GM13977 (cell line): ENCODE results near the gene MAPK8IP3.
A peak's percentile ranks its signal among the peaks of the same experiment; 100 is the strongest.
"Not testable (repeated sequence)": the region's sequence is repeated elsewhere in the genome, so short reads cannot be mapped to it uniquely, and the experiment has no call there.

ENCODE experiments used
- DNase-seq: peaks from one replicate; pipeline ENCODE4 v3.0.0; 2012; ENCODE audit warnings: low spot score
- CTCF ChIP-seq: IDR thresholded peaks from 2 replicates; pipeline ENCODE4 v1.5.1; 2012; ENCODE audit warnings: mild to moderate bottlenecking, control low read depth; ENCODE audit not compliant: insufficient read depth; ENCODE audit errors: extremely low read depth, missing control alignments
- in situ Hi-C: fragments of 300-500 bp; cut with MboI; formaldehyde crosslinking; loops from one replicate; pipeline ENCODE4 v1.12.0; 2022; ENCODE audit warnings: low sequenced_read_pairs, low pct_unique_long_range_greater_than_20kb, mixed read lengths, inconsistent platforms; ENCODE audit not compliant: unreplicated experiment

The MAPK8IP3 gene

GRCh38 chr16:1696863-1697262 is 9.1 kb upstream of the MAPK8IP3 start:
- no peak for TF ChIP-seq CTCF
- DNase-seq = no peak
- in situ Hi-C loops = no loop called here

GRCh38 chr16:1698680-1699079 is 7.3 kb upstream of the MAPK8IP3 start:
- in situ Hi-C loops = no loop called here
- no peak for DNase-seq
- TF ChIP-seq CTCF = no peak

- no peak for DNase-seq
- TF ChIP-seq CTCF = no peak
- in situ Hi-C loops = no loop called here
Measured at GRCh38 chr16:1700246-1700645, 5.7 kb upstream of the MAPK8IP3 start.

- no peak for DNase-seq
- no peak for TF ChIP-seq CTCF
- in situ Hi-C loops = no loop called here
Measured at GRCh38 chr16:1701216-1701878, 4.6 kb upstream of the MAPK8IP3 start.

- DNase-seq, in situ Hi-C loops: not testable (repeated sequence)
Measured at GRCh38 chr16:1705324-1705687, 689 bp upstream of the MAPK8IP3 start.

- TF ChIP-seq CTCF = no peak
- DNase-seq = peak; percentile 80
- in situ Hi-C loops = no loop called here
Measured at GRCh38 chr16:1706386-1707192, 594 bp downstream of the MAPK8IP3 start.

- in situ Hi-C loops = no loop called here
- DNase-seq = peak; percentile 51
- TF ChIP-seq CTCF = no peak
Measured at GRCh38 chr16:1707193-1707790, 1.3 kb downstream of the MAPK8IP3 start.
